ENCODE measurements around the gene TEX19.

- TF ChIP-seq CTCF (conservative IDR thresholded peaks at IDR 0.05) (no peak), EZH2 (IDR thresholded peaks at IDR 0.05; ENCODE audit: low read depth) (no peak)
Observed at GRCh38 chr17:82405051-82405450, 46.0 kb downstream of the TEX19 start.
